Activated naive CD4-positive, alpha-beta T cell treated with anti-CD3 and anti-CD28 coated beads, Interleukin-2, amount 10 ng/mL, durations not matched to agents 7 days and 5 days (primary cell): Measurements from ENCODE around the gene TMEM143.
"Not testable (repeated sequence)": the region's sequence is repeated elsewhere in the genome, so short reads cannot be mapped to it uniquely, and the experiment has no call there.

ENCODE experiments used
- CTCF ChIA-PET: fragments of 350-600 bp; sonication (Branson Sonifier 250); formaldehyde crosslinking; loops from one replicate; lab custom pipeline; 2021; ENCODE audit warnings: antibody characterized with exemption; lab: Charles Lee
- DNase-seq: peaks from one replicate; pipeline ENCODE4 v3.0.0-alpha.2; 2020
- H3K27ac Mint-ChIP-seq: one replicate; pipeline ENCODE4 v1.8.0; 2021; ENCODE audit warnings: mild to moderate bottlenecking, moderate library complexity, mixed read lengths
- H3K27me3 Mint-ChIP-seq: one replicate; pipeline ENCODE4 v1.8.0; 2021; ENCODE audit warnings: mild to moderate bottlenecking, mixed read lengths
- H3K36me3 Mint-ChIP-seq: one replicate; pipeline ENCODE4 v1.8.0; 2021; ENCODE audit warnings: mixed read lengths
- H3K4me1 Mint-ChIP-seq: one replicate; pipeline ENCODE4 v1.8.0; 2021; ENCODE audit warnings: mixed read lengths
- H3K4me3 Mint-ChIP-seq: one replicate; pipeline ENCODE4 v1.8.0; 2021; ENCODE audit warnings: mild to moderate bottlenecking, moderate library complexity, mixed read lengths
- H3K9me3 Mint-ChIP-seq: one replicate; pipeline ENCODE4 v1.8.0; 2021; ENCODE audit warnings: mixed read lengths

TMEM143 gene

DNA sequence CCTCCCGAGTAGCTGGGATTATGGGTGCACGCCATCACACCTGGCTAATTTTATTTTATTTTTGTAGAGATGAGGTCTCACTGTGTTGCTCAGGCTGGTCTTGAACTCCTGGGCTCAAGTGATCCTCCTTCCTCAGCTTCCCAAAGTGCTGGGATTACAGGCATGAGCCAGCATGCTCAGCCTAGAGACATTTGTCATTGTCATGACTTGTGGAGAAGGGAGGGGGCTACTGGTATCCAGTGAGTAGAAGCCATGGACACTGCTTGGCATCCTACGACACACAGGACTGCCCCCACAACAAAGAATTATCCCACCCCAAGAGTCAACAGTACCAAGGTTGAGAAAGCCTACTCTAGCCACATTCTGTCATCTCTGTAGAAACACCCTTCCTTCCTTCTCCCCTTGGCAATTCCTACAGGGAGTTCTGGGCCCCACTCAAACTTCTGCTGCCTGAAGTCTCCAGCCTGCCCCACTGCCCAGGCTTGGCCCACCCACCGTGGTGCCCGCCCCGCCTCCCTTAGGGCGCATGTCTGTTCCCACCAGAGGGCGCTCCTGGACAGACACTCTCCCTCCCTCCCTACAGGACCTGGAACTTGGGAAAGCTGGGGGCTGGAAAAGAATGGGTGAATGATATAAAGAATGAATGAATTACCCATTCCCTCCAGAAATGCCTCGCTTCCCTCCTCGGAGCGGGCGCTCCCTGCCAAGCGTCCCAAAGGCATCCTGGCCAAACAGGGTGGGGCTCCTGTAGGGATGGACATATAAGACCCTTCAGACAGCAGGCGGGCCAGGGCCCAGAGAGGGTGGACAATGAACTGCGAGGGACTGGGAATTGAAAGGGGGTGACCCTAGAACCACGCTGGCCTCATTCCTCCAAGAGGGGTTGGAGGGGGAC is 43.8 kb downstream of the TMEM143 start:
- H3K4me3 Mint-ChIP-seq, result peak overlapping the region; percentile 92
- peak; percentile 87 for DNase-seq
- CTCF ChIA-PET, result interaction anchor here (0.6 to 8.0 kb wide), 5 partner anchors 13 to 93 kb away, joined by 3 to 179 read pairs (median 4); partner anchors contain the start of gene KDELR1
- peaks cover 13% of the 10 kb centered on the region for H3K27me3 Mint-ChIP-seq
- peaks cover 49% of the 10 kb centered on the region for H3K4me1 Mint-ChIP-seq
- H3K36me3 Mint-ChIP-seq, result peaks cover 5% of the 10 kb centered on the region
- peak overlapping the region; percentile 97 for H3K27ac Mint-ChIP-seq
- no peaks in the 10 kb centered on the region for H3K9me3 Mint-ChIP-seq

DNA sequence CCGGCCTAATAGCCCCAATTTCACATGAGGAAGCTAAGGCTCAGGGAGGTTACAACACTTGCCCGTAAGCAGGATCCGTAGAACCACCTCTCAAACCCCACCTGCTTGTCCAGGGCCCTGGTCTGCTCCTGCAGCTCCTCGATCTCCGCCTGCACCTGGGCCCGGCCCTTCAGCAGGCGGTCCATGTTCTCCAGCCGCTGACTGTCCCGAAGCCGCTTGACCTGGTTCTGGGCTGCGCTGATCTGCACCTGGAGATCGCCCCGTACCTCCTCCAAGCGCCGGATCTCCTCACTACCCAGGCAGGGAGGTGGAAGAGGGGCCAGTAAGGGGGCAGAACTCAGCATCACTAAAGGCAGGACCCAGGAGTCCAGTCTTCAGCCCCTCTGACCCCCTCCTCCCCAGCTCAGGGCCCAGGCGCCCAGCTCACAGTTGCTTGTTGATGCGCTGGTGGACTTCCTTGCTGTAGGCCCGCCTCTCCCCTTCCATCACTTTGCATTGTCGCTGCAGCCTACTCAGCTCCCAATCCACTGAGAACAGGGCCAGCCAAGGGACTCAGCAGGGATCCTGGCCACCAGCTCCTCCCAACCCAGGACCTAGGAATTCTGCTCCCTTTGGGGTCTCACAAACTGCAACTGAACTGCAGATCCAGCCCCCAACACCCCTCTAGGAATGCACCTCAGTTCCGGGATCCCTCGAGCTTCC is 45.3 kb downstream of the TMEM143 start:
- Mint-ChIP-seq H3K4me3 (no peak overlapping the region), H3K36me3 (peaks cover 4% of the 10 kb centered on the region), H3K9me3 (no peaks in the 10 kb centered on the region), H3K27me3 (peaks cover 21% of the 10 kb centered on the region), H3K4me1 (peaks cover 34% of the 10 kb centered on the region), H3K27ac (no peak overlapping the region)
- CTCF ChIA-PET, result interaction anchor here (1.3 to 8.0 kb wide), 4 partner anchors 15 to 73 kb away, joined by 3 to 179 read pairs (median 6); partner anchors contain the start of genes KDELR1, SYNGR4 and TMEM143
- no peak for DNase-seq

DNA sequence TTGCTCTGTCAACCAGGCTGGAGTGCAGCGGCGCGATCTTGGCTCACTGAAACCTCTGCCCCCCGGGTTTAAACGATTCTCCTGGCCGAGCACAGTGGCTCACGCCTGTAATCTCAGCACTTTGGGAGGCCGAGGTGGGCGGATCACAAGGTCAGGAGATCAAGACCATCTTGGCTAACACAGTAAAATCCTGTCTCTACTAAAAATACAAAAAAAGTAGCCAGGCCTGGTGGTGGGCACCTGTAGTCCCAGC is 46.1 kb downstream of the TMEM143 start:
- not testable (repeated sequence) for H3K36me3 Mint-ChIP-seq, H3K9me3 Mint-ChIP-seq, H3K27ac Mint-ChIP-seq, H3K4me3 Mint-ChIP-seq, DNase-seq
- CTCF ChIA-PET, result interaction anchor here (1.3 to 8.0 kb wide), 4 partner anchors 16 to 73 kb away, joined by 3 to 179 read pairs (median 6); partner anchors contain the start of genes KDELR1, SYNGR4 and TMEM143
- H3K27me3 Mint-ChIP-seq, result peaks cover 22% of the 10 kb centered on the region
- peaks cover 26% of the 10 kb centered on the region for H3K4me1 Mint-ChIP-seq

DNA sequence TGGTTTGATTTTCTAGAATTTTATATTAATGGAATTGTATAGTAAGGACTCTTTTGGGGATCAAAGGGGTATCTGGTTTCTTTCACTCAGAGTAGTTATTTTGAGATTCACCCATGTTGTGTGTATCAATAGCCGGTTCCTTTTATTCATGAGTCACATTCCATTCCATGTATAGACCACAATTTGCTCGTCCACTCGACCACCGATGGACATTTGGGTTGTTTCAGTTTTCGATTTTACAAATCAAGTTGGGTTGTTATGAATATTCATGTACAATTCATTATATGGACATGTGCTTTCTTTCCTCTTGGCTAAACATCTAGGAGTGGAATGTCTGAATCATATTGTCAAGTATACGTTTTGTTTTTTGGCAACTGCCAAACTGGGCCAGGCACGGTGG is 48.0 kb downstream of the TMEM143 start:
- no peak overlapping the region for H3K4me3 Mint-ChIP-seq
- CTCF ChIA-PET, result interaction anchor here (4.0 kb wide), 1 partner anchor 19 kb away, joined by 57 read pairs; no protein-coding TSS in a partner anchor
- no peak for DNase-seq
- H3K36me3 Mint-ChIP-seq, result no peaks in the 10 kb centered on the region
- H3K9me3 Mint-ChIP-seq, result no peaks in the 10 kb centered on the region
- H3K27ac Mint-ChIP-seq, result peak overlapping the region; percentile 38
- peaks cover 11% of the 10 kb centered on the region for H3K4me1 Mint-ChIP-seq
- H3K27me3 Mint-ChIP-seq, result peaks cover 33% of the 10 kb centered on the region

DNA sequence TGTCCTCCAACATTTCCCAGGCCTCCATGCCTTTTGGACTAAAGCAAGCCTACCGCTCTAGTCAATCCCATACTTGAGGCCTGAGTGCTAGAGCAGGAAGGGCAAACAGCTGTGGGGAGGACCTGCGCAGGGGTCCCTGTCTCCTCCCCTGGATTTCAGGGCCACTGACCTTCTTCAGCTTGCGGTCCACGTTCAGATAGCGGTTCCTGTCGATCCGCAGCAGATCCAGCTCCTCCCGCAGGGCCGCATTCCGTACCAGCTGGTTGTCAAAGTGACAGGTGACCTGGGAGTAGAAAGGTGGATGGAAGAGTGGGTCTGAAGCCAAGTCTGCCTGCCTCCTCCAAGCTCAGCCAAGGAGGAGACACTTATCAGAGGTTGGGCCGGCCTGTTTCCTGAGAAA is 52.4 kb downstream of the TMEM143 start:
- H3K4me1 Mint-ChIP-seq, result no peaks in the 10 kb centered on the region
- peaks cover 32% of the 10 kb centered on the region for H3K27me3 Mint-ChIP-seq
- H3K9me3 Mint-ChIP-seq, result no peaks in the 10 kb centered on the region
- H3K4me3 Mint-ChIP-seq, result no peak overlapping the region
- no peak for DNase-seq
- H3K27ac Mint-ChIP-seq, result no peak overlapping the region
- CTCF ChIA-PET, result no interaction called here
- H3K36me3 Mint-ChIP-seq, result no peaks in the 10 kb centered on the region

DNA sequence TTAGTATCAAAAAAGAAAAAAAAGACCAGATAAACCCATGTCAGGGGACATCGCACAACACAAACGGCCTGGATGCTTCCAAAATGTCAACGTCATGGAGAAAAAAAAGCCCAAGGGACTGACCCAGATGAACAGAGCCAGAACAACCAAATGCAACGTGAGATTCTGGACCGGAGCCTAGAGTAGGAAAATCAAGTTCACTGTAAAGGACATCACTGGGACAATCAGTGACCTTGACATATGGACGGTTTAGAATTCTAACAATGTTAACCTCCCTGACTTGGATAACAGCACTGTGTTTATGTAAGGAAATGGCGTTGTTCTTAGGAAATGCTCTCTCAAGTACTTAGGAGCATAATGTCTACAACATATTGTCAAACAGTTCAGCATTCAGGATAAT is 53.5 kb downstream of the TMEM143 start:
- H3K4me1 Mint-ChIP-seq, result no peaks in the 10 kb centered on the region
- peaks cover 39% of the 10 kb centered on the region for H3K27me3 Mint-ChIP-seq
- CTCF ChIA-PET, result no interaction called here
- no peak overlapping the region for H3K4me3 Mint-ChIP-seq
- no peaks in the 10 kb centered on the region for H3K36me3 Mint-ChIP-seq
- no peak overlapping the region for H3K27ac Mint-ChIP-seq
- H3K9me3 Mint-ChIP-seq, result no peaks in the 10 kb centered on the region
- no peak for DNase-seq

DNA sequence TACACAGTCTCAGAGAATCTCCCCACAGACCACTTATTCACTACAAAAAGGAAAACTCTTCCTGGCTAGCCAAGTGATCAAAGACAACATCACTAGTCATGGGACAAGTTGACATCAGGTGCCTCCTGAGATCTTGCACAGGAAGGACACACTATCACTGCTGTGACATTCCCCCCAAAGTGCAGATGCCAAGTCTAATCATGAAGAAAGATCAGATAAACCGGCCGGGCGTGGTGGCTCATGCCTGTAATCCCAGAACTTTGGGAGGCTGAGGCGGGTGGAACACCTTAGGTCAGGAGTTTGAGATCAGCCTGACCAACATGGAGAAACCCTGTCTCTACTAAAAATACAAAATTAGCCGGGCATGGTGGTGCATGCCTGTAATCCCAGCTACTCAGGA is 54.0 kb downstream of the TMEM143 start:
- H3K4me3 Mint-ChIP-seq, CTCF ChIA-PET, H3K4me1 Mint-ChIP-seq, H3K9me3 Mint-ChIP-seq, DNase-seq, H3K27ac Mint-ChIP-seq, H3K36me3 Mint-ChIP-seq: not testable (repeated sequence)
- H3K27me3 Mint-ChIP-seq, result peaks cover 39% of the 10 kb centered on the region

DNA sequence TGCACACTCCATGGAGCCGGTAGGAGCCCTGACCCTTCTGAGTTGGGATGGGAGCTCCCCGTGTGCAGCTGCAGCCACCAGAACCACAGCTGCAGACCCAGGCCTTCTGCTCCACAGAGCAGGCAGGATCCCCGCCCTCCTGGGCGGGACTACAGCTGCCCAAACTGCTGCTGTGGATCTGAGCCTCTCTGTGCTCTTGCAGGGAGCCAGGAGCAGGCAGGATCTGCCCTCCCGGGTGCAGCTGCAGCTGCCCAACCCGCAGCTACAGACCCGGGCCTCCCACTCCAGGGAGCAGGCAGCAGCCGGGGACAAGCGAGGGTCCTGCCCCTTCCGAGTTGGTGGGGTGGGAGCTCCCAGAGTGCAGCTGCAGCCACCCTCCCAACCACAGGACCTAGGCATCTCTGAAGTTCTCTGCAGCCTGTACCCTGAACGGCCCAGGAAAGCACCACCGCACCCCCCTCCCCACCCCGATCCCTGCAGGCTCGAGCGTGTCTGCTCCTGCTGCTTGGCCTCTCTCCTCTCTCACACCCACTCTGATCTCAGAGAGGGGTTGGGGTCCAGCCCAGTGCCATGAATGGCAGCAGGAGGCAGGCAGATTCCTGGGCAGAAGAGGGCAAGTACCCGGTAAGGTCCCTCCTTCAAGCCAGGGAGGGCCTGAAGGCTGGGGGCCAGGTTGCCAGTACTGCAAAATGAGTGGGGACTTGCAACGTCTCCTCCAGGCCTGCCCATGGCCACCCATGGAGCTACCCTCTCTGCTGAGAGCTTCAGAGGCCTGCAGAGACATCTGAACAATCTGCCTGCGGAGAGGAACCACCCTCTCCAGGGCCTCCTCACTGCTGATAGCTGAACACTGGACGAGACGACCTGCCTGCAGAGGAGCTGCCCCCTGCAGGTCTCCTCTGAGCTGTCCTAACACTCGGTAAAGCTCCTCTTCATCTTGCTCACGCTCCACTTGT is 54.8 kb downstream of the TMEM143 start:
- H3K4me3 Mint-ChIP-seq, result no peak overlapping the region
- H3K36me3 Mint-ChIP-seq, result no peaks in the 10 kb centered on the region
- no peaks in the 10 kb centered on the region for H3K4me1 Mint-ChIP-seq
- peaks cover 37% of the 10 kb centered on the region for H3K27me3 Mint-ChIP-seq
- DNase-seq, result no peak
- CTCF ChIA-PET, result interaction anchor here (0.7 to 0.9 kb wide), 2 partner anchors 58 to 63 kb away, joined by 3 read pairs; no protein-coding TSS in a partner anchor
- H3K9me3 Mint-ChIP-seq, result no peaks in the 10 kb centered on the region
- H3K27ac Mint-ChIP-seq, result peak overlapping the region; percentile 52

DNA sequence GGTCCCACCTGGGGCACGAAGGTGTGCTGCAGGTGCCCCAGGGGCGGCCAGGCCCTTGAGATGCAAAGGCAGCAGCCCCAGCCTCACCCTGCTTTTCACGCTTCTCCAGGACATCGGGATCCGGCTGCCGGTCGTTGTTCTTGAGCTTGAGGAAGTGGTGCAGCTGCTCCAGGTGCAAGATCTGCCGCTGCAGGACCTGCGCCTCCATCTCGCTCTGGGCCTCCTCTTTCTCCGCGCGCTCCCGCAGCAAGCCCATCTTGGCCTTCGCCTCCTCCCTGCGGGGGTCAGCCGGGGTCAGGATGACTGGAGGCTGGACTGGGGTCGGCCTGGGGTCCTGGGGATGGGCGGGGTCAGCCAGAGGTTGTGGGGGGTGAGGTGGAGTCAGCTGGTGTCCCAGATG is 59.9 kb downstream of the TMEM143 start:
- Mint-ChIP-seq H3K27me3 (peaks cover 11% of the 10 kb centered on the region), H3K36me3 (no peaks in the 10 kb centered on the region), H3K4me1 (no peaks in the 10 kb centered on the region), H3K9me3 (no peaks in the 10 kb centered on the region), H3K27ac (no peak overlapping the region), H3K4me3 (no peak overlapping the region)
- CTCF ChIA-PET, result no interaction called here
- no peak for DNase-seq

DNA sequence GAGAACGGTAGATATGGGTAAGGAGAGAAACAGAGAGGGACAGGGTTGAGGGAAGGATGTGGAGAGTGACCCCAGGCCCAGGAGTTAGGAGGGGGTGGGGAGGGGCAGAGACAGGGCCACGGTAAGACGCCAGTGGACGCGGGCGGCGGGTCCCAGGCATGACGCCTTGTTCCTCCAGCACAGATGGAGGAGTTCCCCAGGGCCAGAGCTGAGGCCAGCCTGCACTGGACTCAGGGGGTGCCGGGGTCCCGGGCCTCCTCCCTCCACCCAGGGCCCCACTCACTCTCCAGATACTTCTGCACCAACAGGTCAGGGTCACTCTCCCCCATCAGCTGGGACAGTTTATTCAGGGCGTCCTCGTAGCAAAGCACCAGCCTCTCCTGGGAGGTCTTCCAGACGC is 60.4 kb downstream of the TMEM143 start:
- no peaks in the 10 kb centered on the region for H3K36me3 Mint-ChIP-seq
- peaks cover 11% of the 10 kb centered on the region for H3K27me3 Mint-ChIP-seq
- no peak overlapping the region for H3K4me3 Mint-ChIP-seq
- no peak for DNase-seq
- no peaks in the 10 kb centered on the region for H3K4me1 Mint-ChIP-seq
- CTCF ChIA-PET, result no interaction called here
- H3K9me3 Mint-ChIP-seq, result no peaks in the 10 kb centered on the region
- H3K27ac Mint-ChIP-seq, result no peak overlapping the region

DNA sequence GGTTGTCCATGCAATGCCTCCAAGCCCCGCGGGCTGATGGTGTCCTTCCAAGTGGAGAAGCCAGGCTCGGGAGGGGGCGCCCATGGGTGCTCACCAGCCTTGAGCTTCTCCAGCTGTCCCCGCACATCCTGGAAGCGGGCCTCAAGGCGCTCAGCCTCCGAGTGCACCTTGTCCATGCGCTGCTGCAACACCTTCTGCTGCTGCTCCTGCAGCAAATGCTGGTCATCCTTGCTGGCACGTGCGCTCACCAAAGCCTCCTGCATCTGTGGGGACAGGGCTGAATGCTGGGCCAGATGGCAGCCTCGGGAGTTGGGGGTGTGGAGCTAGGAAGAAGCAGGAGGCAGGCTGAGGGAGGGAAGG is 61.2 kb downstream of the TMEM143 start:
- no peak overlapping the region for H3K4me3 Mint-ChIP-seq
- H3K9me3 Mint-ChIP-seq, result no peaks in the 10 kb centered on the region
- H3K36me3 Mint-ChIP-seq, result no peaks in the 10 kb centered on the region
- no peak overlapping the region for H3K27ac Mint-ChIP-seq
- CTCF ChIA-PET, result no interaction called here
- DNase-seq, result no peak
- no peaks in the 10 kb centered on the region for H3K4me1 Mint-ChIP-seq
- peaks cover 17% of the 10 kb centered on the region for H3K27me3 Mint-ChIP-seq

DNA sequence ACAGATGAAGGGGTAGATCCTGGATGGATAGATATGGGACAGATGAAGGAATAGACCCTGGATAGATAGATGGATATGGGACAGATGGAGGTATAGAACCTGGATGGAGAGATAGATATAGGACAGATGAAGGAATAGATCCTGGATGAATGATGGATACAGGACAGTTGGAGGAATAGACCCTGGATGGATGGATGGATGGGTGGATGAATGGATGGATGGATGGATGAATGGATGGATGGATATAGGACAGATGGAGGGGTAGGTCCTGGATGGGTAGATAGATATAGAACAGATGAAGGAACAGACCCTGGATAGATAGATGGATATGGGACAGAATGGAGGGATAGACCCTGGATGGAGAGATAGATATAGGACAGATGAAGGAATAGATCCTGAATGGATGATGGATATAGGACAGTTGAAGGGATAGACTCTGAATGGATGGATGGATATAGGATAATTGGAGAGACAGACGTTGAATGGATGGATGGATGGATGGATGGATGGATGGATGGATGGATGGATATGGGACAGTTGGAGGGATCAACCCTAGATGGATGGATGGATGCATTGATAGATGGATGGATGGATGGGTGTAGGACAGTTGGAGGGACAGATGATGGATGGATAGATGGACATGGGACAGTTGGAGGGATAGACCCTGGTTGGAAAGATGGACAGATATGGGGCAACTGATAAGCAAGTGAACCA is 61.7 kb downstream of the TMEM143 start:
- Mint-ChIP-seq H3K36me3 (no peaks in the 10 kb centered on the region), H3K4me3 (no peak overlapping the region), H3K9me3 (no peaks in the 10 kb centered on the region), H3K27ac (no peak overlapping the region), H3K27me3 (peaks cover 16% of the 10 kb centered on the region), H3K4me1 (no peaks in the 10 kb centered on the region)
- CTCF ChIA-PET, result no interaction called here
- DNase-seq, result no peak

DNA sequence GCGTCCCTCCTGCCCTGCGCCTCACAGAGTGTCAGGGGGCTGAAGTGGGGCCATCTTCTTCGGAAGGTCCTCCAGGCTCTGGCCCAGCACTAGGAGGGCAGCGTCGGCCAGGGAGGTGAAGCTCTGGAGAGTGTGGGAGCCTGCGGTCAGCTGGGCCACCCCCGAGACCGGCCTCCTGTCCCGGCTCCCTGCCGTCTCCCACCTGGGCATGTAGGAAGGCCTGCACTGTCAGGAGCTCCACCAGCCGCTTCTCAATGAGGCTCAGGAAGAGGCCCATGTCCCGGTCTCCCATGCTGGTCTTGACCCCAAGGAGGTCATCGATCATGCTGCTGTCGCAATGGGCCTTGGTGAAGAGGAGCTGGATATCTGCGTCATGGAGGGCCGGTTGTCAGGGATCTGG is 65.8 kb downstream of the TMEM143 start:
- peaks cover 21% of the 10 kb centered on the region for H3K27me3 Mint-ChIP-seq
- H3K36me3 Mint-ChIP-seq, result no peaks in the 10 kb centered on the region
- H3K4me3 Mint-ChIP-seq, result no peak overlapping the region
- H3K9me3 Mint-ChIP-seq, result no peaks in the 10 kb centered on the region
- H3K27ac Mint-ChIP-seq, result no peak overlapping the region
- no peaks in the 10 kb centered on the region for H3K4me1 Mint-ChIP-seq
- no peak for DNase-seq
- CTCF ChIA-PET, result interaction anchor here (1.2 to 1.3 kb wide), 2 partner anchors 13 to 30 kb away, joined by 3 to 4 read pairs; no protein-coding TSS in a partner anchor
